Duodenal mucosa (tissue), 2 donors: ENCODE results near the gene TRIP6.
"Not testable (repeated sequence)": the region's sequence is repeated elsewhere in the genome, so short reads cannot be mapped to it uniquely, and the experiment has no call there.

Experiments used
- H3K27ac ChIP-seq: one replicate; pipeline ENCODE4 v1.7.0; 2013; ENCODE audit warnings: low read depth, low read length
- H3K27me3 ChIP-seq, 2 donors: one replicate each; pipeline ENCODE4 v1.7.0; 2013; ENCODE audit warnings: low read length in 2 of 2, control low read depth in 1 of 2; ENCODE audit not compliant: insufficient read depth in 2 of 2, control insufficient read depth in 1 of 2
- H3K36me3 ChIP-seq, 2 donors: one replicate each; pipeline ENCODE4 v1.7.0; 2013; ENCODE audit warnings: low read length in 2 of 2, control low read depth in 1 of 2; ENCODE audit not compliant: insufficient read depth in 2 of 2, control insufficient read depth in 1 of 2
- H3K4me1 ChIP-seq, 2 donors: one replicate each; pipeline ENCODE4 v1.7.0; 2013; ENCODE audit warnings: low read length in 2 of 2, control low read depth in 1 of 2; ENCODE audit not compliant: insufficient read depth in 2 of 2, control insufficient read depth in 1 of 2
- H3K4me3 ChIP-seq, 2 donors: one replicate each; pipeline ENCODE4 v1.7.0; 2013; ENCODE audit warnings: low read length in 2 of 2, low read depth in 1 of 2
- H3K9ac ChIP-seq, 2 donors: one replicate each; pipeline ENCODE4 v1.7.0; 2013; ENCODE audit warnings: low read length in 2 of 2, low read depth in 1 of 2
- H3K9me3 ChIP-seq, 2 donors: one replicate each; pipeline ENCODE4 v1.7.0; 2013; ENCODE audit warnings: low read length in 2 of 2, control low read depth in 1 of 2; ENCODE audit not compliant: control insufficient read depth in 1 of 2

The TRIP6 gene

DNA sequence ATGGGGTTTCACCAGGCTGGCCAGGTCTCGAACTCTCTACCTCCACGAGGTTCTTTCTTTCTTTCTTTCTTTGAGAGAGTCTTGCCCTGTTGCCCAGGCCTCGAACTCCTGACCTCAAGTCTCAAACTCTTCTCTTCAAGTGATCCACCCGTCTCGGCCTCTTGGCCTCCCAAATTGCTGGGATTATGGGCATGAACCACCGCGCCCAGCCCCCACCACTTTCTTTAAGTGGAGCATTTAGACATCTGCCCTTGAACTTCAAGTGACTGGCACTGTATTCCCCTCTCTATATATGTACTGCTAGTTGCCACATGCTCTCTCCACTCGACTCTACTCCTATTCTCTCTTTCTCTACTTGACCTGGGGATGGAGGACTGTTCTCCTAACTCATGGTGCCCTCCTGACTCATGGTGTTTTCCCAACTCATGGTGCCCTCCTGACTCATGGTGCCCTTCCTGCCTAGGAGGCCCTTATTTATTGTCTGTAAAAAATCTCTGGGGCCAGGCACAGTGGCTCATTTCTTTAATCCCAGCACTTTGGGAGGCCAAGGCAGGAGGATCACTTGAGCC is 47.8 kb downstream of the TRIP6 start:
- Histone ChIP-seq H3K9me3 (no peaks in the 10 kb centered on the region), H3K36me3 (no peaks in the 10 kb centered on the region), H3K4me1 (peaks cover 13 to 20% of the 10 kb centered on the region in 2 donors), H3K9ac (no peak overlapping the region), H3K4me3 (no peak overlapping the region), H3K27me3 (no peaks in the 10 kb centered on the region), H3K27ac (no peak overlapping the region)

DNA sequence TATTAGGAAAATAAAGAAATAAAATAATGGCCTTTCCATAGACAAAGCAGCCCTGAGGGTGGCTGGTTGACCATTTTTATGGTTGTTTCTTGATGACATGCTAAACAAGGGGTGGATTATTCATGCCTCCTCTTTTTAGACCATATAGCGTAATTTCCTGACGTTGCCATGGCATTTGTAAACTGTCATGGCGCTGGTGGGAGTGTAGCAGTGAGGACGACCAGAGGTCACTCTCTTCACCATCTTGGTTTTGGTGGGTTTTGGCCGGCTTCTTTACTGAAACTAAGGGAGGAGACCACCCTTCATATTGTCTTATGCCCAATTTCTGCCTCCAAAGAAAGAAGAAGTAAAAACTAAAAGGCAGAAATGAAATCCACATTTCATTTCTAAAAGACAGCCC is 52.1 kb downstream of the TRIP6 start:
- H3K27ac ChIP-seq, H3K9ac ChIP-seq, H3K9me3 ChIP-seq, H3K27me3 ChIP-seq, H3K36me3 ChIP-seq, H3K4me1 ChIP-seq, H3K4me3 ChIP-seq: not testable (repeated sequence)

DNA sequence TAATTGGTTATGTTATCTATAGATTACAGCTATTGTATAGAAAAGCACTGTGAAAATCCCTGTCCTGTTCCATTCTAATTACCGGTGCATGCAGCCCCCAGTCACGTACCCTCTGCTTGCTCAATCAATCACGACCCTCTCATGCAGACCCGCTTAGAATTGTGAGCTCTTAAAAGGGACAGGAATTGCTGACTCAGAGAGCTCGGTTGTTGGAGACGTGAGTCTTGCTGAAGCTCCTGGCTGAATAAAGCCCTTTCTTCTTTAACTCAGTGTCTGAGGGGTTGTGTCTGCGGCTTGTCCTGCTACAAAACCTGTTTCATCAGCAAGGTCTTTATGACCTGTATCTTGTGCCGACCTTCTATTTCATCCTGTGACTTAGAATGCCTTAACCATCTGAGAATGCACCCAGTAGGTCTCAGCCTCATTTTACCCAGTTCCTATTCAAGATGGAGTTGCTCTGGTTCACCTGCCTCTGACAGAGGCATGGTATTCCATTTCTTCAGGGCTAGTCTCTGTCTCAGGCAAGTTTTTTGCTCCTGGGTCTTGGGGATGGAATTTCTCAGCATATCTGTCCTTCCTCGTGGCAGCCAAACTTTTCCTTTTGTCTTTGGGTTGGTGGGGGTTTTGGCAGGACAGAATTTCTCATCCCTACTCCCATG is 52.7 kb downstream of the TRIP6 start:
- H3K4me1 ChIP-seq, H3K27me3 ChIP-seq, H3K9me3 ChIP-seq, H3K9ac ChIP-seq, H3K27ac ChIP-seq, H3K4me3 ChIP-seq, H3K36me3 ChIP-seq: not testable (repeated sequence)

DNA sequence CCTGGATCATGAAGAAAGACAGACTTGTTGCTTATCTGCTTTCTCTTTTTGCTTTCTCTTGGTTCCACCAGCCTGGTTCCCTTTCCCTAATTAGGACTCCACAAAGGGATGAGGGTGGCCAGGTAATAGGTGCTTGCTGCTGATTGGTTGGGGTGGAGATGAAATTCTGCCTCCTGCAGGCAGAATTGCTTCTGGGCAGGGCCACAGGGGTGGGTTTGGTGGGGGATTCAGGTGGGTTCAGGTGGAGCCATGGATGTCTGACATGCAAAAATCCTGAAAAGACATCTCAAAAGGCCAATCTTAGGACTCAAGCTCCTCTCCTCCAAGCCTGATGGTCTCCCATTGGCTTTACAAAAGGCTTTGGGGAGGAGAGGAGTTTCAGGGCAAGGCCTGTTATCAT is 53.9 kb downstream of the TRIP6 start:
- Histone ChIP-seq H3K9ac (no peak overlapping the region), H3K36me3 (no peaks in the 10 kb centered on the region), H3K27me3 (no peaks in the 10 kb centered on the region), H3K27ac (no peak overlapping the region), H3K9me3 (no peaks in the 10 kb centered on the region), H3K4me3 (no peak overlapping the region), H3K4me1 (peaks cover 3 to 5% of the 10 kb centered on the region in 2 donors)
